Right renal cortex interstitium (tissue), 3 donors: Measurements from ENCODE around the gene MARCKSL1. TPM values are rescaled to one million over a fixed set of nuclear protein-coding genes. Genes with fewer than 3 reads are reported as not detected.
"Not testable (repeated sequence)": the region's sequence is repeated elsewhere in the genome, so short reads cannot be mapped to it uniquely, and the experiment has no call there.

Source experiments
- DNase-seq, 3 donors: peaks; one replicate each; pipeline ENCODE4 v3.0.0-alpha.2; 2013; ENCODE audit warnings: low read depth in 3 of 3, low spot score in 2 of 3
- polyA plus RNA-seq, 3 donors: library from polyadenylated mRNA; unstranded; fragments of 120-200 nt; gene quantifications; one replicate each; pipeline ENCODE4 v1.2.1, GENCODE V29; 2013; ENCODE audit not compliant: insufficient read length in 3 of 3

Gene MARCKSL1
- polyA plus RNA-seq, 3 donors, result 391 to 445 (median 436) TPM

DNA sequence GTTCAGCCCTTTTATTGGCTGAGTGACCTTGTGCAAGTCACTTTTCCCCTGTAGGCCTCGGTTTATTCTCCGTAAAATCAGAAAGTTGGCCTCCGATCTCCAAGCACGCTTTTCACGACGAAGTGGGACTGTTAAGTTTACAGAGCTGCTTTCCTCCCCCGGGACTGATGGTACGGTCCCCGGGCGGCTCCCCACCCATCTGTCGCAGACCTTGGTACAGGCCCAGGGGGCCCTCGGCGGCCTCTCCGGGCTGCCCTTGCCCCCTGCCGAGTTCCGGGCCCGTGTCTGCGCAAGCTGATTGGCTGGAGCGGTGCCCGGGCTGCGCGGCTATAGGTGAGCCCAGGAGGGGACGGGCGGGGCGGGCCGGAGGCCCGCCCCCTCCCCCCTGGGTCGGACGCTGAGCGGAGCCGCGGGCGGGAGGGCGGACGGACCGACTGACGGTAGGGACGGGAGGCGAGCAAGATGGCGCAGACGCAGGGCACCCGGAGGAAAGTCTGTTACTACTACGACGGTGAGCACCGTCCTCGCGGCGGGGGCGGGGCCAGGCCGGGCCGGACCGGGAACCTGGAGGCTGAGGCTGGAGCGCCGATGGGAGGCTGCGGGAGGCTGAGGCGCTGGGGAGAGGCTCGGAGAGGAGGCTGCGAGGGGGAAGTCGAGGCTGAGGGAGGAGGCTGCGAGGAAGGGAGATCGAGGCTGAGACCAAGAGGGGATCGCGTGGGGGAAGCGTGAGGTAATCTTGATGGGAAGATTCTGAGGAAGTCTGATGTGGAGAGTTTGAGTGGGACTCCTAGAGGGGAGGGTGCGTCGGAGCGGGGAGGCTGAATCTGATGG lies 44.1 kb downstream of the MARCKSL1 start, which contains the start of gene HDAC1:
TSS of gene HDAC1 (plus strand) at position 376 of the 831 bp plus-strand sequence. CDS start at position 463, 87 bp downstream.
- DNase-seq, result peak; percentile 83 to 87 (median 85)

DNA sequence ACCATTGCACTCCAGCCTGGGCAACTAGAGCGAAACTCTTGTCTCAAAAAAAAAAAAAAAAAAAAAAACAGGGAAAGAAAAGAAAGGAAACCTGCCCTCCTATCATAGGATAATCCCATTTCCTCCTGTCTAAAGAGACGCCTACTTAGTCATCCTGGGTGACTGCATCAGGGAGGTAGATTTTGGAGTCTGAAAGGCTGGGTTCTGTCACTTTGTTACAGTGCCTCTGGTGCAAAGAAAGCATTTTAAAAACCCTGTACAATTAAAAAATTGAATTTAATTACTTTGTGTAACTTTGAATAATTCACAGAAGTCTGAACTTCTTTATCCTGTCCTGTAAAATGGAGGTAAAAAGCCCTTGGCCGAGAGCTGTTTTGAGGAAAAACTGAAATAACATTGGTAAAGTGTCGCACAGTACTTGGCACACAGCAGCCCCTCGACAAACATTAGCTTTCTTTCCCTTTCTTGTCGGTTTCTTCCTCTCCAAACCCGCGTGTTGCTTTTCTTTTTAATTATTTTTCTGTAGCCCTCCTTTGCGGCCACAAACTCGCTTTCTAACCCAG lies 44.8 kb downstream of the MARCKSL1 start:
- no peak for DNase-seq

DNA sequence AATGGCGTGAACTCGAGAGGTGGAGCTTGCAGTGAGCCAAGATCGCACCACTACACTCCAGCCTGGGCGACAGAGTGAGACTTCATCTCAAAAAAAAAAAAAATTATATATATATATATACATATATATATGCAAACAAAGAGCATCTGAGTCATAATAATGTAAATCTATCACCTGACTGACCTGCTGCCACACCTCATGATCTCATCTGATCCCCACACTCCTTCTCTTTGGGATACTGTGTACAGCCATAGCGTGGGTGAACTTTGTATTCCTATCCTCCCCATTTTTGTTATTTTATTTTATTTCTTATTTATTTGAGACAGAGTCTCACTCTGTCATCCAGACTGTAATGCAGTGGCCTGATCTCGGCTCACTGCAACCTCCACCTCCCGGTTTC lies 46.8 kb downstream of the MARCKSL1 start:
- DNase-seq, result no peak

DNA sequence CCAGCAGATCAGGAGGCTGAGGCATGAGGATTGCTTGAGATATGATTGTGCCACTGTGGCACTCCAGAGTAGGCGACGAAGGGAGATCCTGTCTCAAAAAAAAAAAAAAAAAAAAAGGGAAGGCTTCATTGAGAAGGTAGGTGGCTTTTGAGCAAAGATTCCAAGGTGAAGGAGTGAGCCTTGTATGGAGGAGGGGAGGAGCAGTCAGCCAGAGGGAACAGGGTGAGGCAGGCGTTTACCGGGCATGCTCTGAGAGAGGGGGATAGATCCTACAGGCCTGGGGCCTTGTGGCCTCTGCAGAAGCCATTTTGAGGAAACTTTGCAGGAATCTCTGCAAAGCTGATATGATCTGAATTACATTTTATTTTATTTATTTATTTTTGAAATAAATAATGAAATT lies 49.3 kb downstream of the MARCKSL1 start:
- no peak for DNase-seq

DNA sequence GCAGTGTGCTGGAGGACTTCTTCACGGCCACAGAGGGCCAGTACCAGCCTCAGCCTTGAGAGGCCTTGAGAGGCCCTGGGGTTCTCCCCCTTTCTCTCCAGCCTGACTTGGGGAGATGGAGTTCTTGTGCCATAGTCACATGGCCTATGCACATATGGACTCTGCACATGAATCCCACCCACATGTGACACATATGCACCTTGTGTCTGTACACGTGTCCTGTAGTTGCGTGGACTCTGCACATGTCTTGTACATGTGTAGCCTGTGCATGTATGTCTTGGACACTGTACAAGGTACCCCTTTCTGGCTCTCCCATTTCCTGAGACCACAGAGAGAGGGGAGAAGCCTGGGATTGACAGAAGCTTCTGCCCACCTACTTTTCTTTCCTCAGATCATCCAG lies 50.4 kb downstream of the MARCKSL1 start:
- no peak for DNase-seq

DNA sequence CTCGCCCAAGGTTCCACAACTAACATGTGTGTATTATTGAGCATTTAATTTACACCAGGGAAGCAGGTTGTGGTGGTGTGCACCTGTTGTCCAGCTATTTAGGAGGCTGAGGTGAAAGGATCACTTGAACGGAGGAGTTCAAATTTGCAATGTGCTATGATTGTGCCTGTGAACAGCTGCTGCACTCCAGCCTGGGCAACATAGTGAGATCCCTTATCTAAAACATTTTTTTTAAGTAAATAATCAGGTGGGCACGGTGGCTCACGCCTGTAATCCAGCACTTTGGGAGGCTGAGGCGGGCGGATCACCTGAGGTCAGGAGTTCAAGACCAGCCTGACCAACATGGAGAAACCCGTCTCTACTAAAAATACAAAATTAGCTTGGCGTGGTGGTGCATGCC lies 51.3 kb downstream of the MARCKSL1 start:
- DNase-seq, result not testable (repeated sequence)

Other genes starting within 250 kb of the MARCKSL1 start
- 10 to 100 TPM; 32.2 to 38.2 (median 33.0) TPM for gene KPNA6, start 228.2 kb downstream of the MARCKSL1 start, polyA plus RNA-seq
- gene TXLNA, start 156.6 kb downstream of the MARCKSL1 start, polyA plus RNA-seq, result 10 to 100 TPM; 44.8 to 45.2 (median 44.9) TPM
- 10 to 100 TPM; 19.2 to 22.1 (median 21.8) TPM for gene CCDC28B, start 135.6 kb downstream of the MARCKSL1 start, polyA plus RNA-seq
- gene IQCC, start 130.6 kb downstream of the MARCKSL1 start, polyA plus RNA-seq, result 1 to 10 TPM; 6.8 to 7.2 (median 7.2) TPM
- gene DCDC2B, start 127.1 kb downstream of the MARCKSL1 start, polyA plus RNA-seq, result under 1 TPM; 0.37 to 0.74 (median 0.62) TPM
- 10 to 100 TPM; 21.1 to 27.3 (median 23.6) TPM for gene TMEM234, start 113.9 kb downstream of the MARCKSL1 start, polyA plus RNA-seq
- gene EIF3I, start 113.8 kb downstream of the MARCKSL1 start, polyA plus RNA-seq, result 100 to 1,000 TPM; 177 to 208 (median 192) TPM
- 1 to 10 TPM; 7.1 to 10.0 (median 8.7) TPM for gene FAM167B, start 89.0 kb downstream of the MARCKSL1 start, polyA plus RNA-seq
- 1 to 10 TPM; 4.5 to 6.3 (median 5.2) TPM for gene LCK, start 85.0 kb downstream of the MARCKSL1 start, polyA plus RNA-seq
- gene HDAC1, start 44.1 kb downstream of the MARCKSL1 start, polyA plus RNA-seq, result 100 to 1,000 TPM; 173 to 203 (median 193) TPM
- gene FAM229A, start 26.3 kb upstream of the MARCKSL1 start, polyA plus RNA-seq, result 1 to 10 TPM; 3.0 to 4.3 (median 4.1) TPM
- gene TSSK3, start 26.3 kb upstream of the MARCKSL1 start, polyA plus RNA-seq, result 1 to 10 TPM; 1.2 to 2.1 (median 1.3) TPM
- 10 to 100 TPM; 58.8 to 60.3 (median 59.5) TPM for gene BSDC1, start 58.2 kb upstream of the MARCKSL1 start, polyA plus RNA-seq
- gene ZBTB8B, start 128.8 kb upstream of the MARCKSL1 start, polyA plus RNA-seq, result 1 to 10 TPM in 1 of 3 donors, under 1 TPM in 2; 0.89 to 1.1 (median 1.00) TPM
- gene ZBTB8A, start 203.2 kb upstream of the MARCKSL1 start, polyA plus RNA-seq, result 10 to 100 TPM; 17.7 to 18.1 (median 18.0) TPM